Psoas muscle (tissue), 8 donors: ENCODE data around the gene PLCG2. TPM values are rescaled to one million over a fixed set of nuclear protein-coding genes. Genes with fewer than 3 reads are reported as not detected.
A peak's percentile ranks its signal among the peaks of the same experiment; 100 is the strongest.
"Not testable (repeated sequence)": the region's sequence is repeated elsewhere in the genome, so short reads cannot be mapped to it uniquely, and the experiment has no call there.

Source experiments
- ATAC-seq, 4 donors: fragments of 200-7000 bp; cut with Tn5 transposase; one replicate each; pipeline ENCODE4 v1.9.1; 2020; ENCODE audit warnings: moderate library complexity in 3 of 4, mild to moderate bottlenecking in 2 of 4
- DNase-seq, 2 donors: peaks; one replicate each; pipeline ENCODE4 v3.0.0-alpha.2; 2020
- H3K27ac ChIP-seq: fragments of 200-600 bp; one replicate; pipeline ENCODE4 v1.8.0; 2022
- H3K27me3 ChIP-seq, 3 donors: fragments of 200-600 bp in 1 of 3; one replicate each; pipeline versions ENCODE4 v1.6.1 to v1.8.0; 2013 to 2022; ENCODE audit warnings: low read length in 2 of 3, mild to moderate bottlenecking in 2 of 3, moderate library complexity in 1 of 3; ENCODE audit not compliant: insufficient read depth in 3 of 3
- H3K36me3 ChIP-seq, 2 donors: fragments of 200-600 bp in 1 of 2; one replicate each; pipeline versions ENCODE4 v1.6.1 to v1.8.0; 2013 to 2022; ENCODE audit warnings: low read depth in 1 of 2, mild to moderate bottlenecking in 1 of 2, moderate library complexity in 1 of 2; ENCODE audit not compliant: insufficient read depth in 1 of 2
- H3K4me1 ChIP-seq: fragments of 200-600 bp; one replicate; pipeline ENCODE4 v1.8.0; 2022
- H3K4me3 ChIP-seq: fragments of 200-600 bp; one replicate; pipeline ENCODE4 v1.8.0; 2022; ENCODE audit warnings: mild to moderate bottlenecking
- H3K9me3 ChIP-seq: fragments of 200-600 bp; one replicate; pipeline ENCODE4 v1.8.0; 2022
- CTCF ChIP-seq: fragments of 200-600 bp; IDR thresholded peaks from one replicate; pipeline ENCODE4 v1.8.0; 2022; ENCODE audit warnings: antibody characterized with exemption
- WGBS, 3 donors: extraction: QIAGEN DNeasy Blood & Tissue Kit; methylation state at CpG; one replicate each; pipeline versions ENCODE4 v1.1.6 to v1.1.7; 2013; 5-methylcytosine and 5-hydroxymethylcytosine counted together
- intact Hi-C, 2 donors: fragments of 100-400 bp; cut with DNase I; formaldehyde crosslinking; loops; one replicate each; pipeline versions ENCODE4 v1.11.0 to v1.14.2; 2022
- polyA plus RNA-seq, 3 donors: library from polyadenylated mRNA; stranded (reverse); fragments of 200-250 nt; gene quantifications; one replicate each; pipeline ENCODE4 v1.2.3, GENCODE V29; 2013
- total RNA-seq, 4 donors: library from RNA; stranded (reverse); fragmentation: NEBNext Ultra II Directional in 2 of 4; extraction: Animal tissue kit (Norgen Biotek cat#: 25700) in 2 of 4; gene quantifications; one replicate each; pipeline versions ENCODE4 v1.2.1 to v1.2.4, GENCODE V29; 2021 to 2023
- donor health status: healthy with polysubstance abuse.
- donor health status: DM: no; HTN: no; CAD: no; lungs with moderate emphysema.
- donor health status: Bipolar disorder and iron deficiency.
- donor health status: healthy.
- donor health status: DM: yes; HTN: yes; CAD: no.
- donor health status: DM: no; HTN: no; CAD: no.
- donor health status: DM: no; HTN: no; CAD: no.
- donor health status: DM: yes; HTN: yes; CAD: no.

Gene PLCG2
- total and polyA plus RNA-seq, 7 donors = 0.96 to 4.8 (median 2.5) TPM

- intact Hi-C loops = loop anchor here in 1 of 2 donors (5.0 to 10.0 kb wide), 3 partner anchors 532 to 734 kb away; partner anchors contain the start of genes ATMIN, CENPN and CMC2
- no peak overlapping the region for H3K4me3 ChIP-seq
These were observed 40.2 kb upstream of the PLCG2 start for GRCh38 chr16:81738783-81739496.

GRCh38 chr16:81739503-81739902 lies 39.6 kb upstream of the PLCG2 start:
- TF ChIP-seq CTCF = no peak
- ATAC-seq (no peak), DNase-seq (no peak)
- H3K36me3 ChIP-seq = no peaks in the 10 kb centered on the region
- no peak overlapping the region for H3K4me3 ChIP-seq
- H3K9me3 ChIP-seq = no peaks in the 10 kb centered on the region
- H3K27me3 ChIP-seq = no peaks in the 10 kb centered on the region
- 83 to 84% (median 84%) methylated on average over 8 of the region's 8 CpGs for WGBS, 3 donors
- H3K27ac ChIP-seq = no peak overlapping the region
- H3K4me1 ChIP-seq = no peaks in the 10 kb centered on the region
- intact Hi-C loops = loop anchor here in 1 of 2 donors (5.0 to 10.0 kb wide), 3 partner anchors 532 to 735 kb away; partner anchors contain the start of genes ATMIN, CENPN and CMC2

More at GRCh38 chr16:81738783-81739496, 40.2 kb upstream of the PLCG2 start:
- no peak for TF ChIP-seq CTCF
- Histone ChIP-seq H3K27ac (no peak overlapping the region), H3K27me3 (no peaks in the 10 kb centered on the region), H3K4me1 (no peaks in the 10 kb centered on the region), H3K9me3 (no peaks in the 10 kb centered on the region), H3K36me3 (no peaks in the 10 kb centered on the region)
- DNase-seq (peak; percentile 35 to 76), ATAC-seq (peak in 2 of 4 donors; percentile 26 to 30)
- WGBS, 3 donors = 68 to 76% (median 70%) methylated on average over 18 of the region's 18 CpGs

DNA sequence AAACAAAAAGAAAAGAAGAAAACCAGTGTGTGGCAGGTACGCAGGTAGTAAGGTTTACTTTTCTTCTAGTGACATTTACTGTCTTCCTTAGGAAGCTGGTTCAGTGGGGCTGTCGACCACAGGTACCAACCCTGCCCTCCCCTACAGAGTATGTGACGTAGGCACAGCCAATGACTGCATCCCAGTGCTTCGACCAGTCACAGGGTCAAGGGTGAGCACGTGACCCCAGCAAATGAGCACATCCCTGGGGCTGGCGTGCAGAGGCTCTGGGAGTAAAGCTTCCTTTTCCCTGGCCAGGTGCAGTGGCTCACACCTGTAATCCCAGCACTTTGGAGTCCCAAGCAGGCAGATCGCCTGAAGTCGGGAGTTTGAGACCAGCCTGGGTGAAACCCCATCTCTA lies 38.9 kb upstream of the PLCG2 start:
- Histone ChIP-seq H3K4me3 (no peak overlapping the region), H3K27me3 (no peaks in the 10 kb centered on the region), H3K27ac (no peak overlapping the region), H3K9me3 (no peaks in the 10 kb centered on the region), H3K36me3 (no peaks in the 10 kb centered on the region), H3K4me1 (no peaks in the 10 kb centered on the region)
- no peak for DNase-seq
- intact Hi-C loops = no loop called here
- no peak for TF ChIP-seq CTCF
- WGBS, 3 donors = 71 to 75% (median 75%) methylated on average over 8 of the region's 8 CpGs
- no peak for ATAC-seq

- intact Hi-C loops, H3K4me1 ChIP-seq, DNase-seq, H3K27me3 ChIP-seq, ATAC-seq, H3K36me3 ChIP-seq, H3K9me3 ChIP-seq, H3K4me3 ChIP-seq, H3K27ac ChIP-seq: not testable (repeated sequence)
- WGBS, 3 donors = 84 to 89% (median 85%) methylated on average over 6 of the region's 6 CpGs
These were observed 37.7 kb upstream of the PLCG2 start for GRCh38 chr16:81741430-81741770.

DNA sequence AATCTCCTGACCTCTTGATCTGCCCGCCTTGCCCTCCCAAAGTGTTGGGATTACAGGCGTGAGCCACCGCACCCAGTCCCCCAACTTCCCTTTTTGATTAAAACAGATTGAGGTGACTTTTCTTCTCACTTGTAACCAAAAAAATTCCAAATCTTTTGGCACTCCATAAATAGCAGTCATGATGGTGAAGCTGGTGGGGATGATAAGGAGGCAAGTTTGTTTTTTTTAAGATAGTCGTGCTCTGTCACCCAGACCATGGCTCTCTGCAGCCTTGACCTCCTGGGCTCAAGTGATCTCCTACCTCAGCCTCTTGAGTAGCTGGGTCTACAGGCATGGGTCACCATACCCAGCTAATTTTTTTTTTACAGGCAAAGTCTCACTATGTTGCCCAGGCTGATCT lies 34.7 kb upstream of the PLCG2 start:
- Histone ChIP-seq H3K4me1 (no peaks in the 10 kb centered on the region), H3K27me3 (peaks cover 0 to 4% (median 0%) of the 10 kb centered on the region in 3 donors), H3K4me3 (no peak overlapping the region), H3K9me3 (no peaks in the 10 kb centered on the region), H3K36me3 (no peaks in the 10 kb centered on the region), H3K27ac (no peak overlapping the region)
- intact Hi-C loops = no loop called here
- WGBS, 3 donors = 62 to 84% (median 84%) methylated on average over 4 of the region's 4 CpGs
- DNase-seq (no peak), ATAC-seq (no peak)
- TF ChIP-seq CTCF = no peak
